ENCODE results near the gene ADAD2.

Gene ADAD2

GRCh38 chr16:84177741-84178073 lies 13.2 kb upstream of the ADAD2 start:
- peak; percentile 77 for DNase-seq

GRCh38 chr16:84178146-84178765 lies 12.7 kb upstream of the ADAD2 start:
- no peak for DNase-seq

GRCh38 chr16:84178892-84179611 lies 11.9 kb upstream of the ADAD2 start:
- no peak for DNase-seq

- no peak for DNase-seq
These were observed 11.2 kb upstream of the ADAD2 start for GRCh38 chr16:84179612-84180320.

- DNase-seq = no peak
These were observed 10.3 kb upstream of the ADAD2 start for GRCh38 chr16:84180519-84181140.

GRCh38 chr16:84181144-84181915 lies 9.6 kb upstream of the ADAD2 start:
- no peak for DNase-seq

- no peak for DNase-seq
These were observed 8.9 kb upstream of the ADAD2 start for GRCh38 chr16:84182104-84182503.

- no peak for DNase-seq
These were observed 8.0 kb upstream of the ADAD2 start for GRCh38 chr16:84182680-84183571.

- DNase-seq = no peak
These were observed 7.4 kb upstream of the ADAD2 start for GRCh38 chr16:84183572-84183875.

- DNase-seq = no peak
These were observed 6.9 kb upstream of the ADAD2 start for GRCh38 chr16:84183911-84184591.

GRCh38 chr16:84184775-84185174 lies 6.2 kb upstream of the ADAD2 start:
- no peak for DNase-seq

GRCh38 chr16:84186685-84187437 lies 4.1 kb upstream of the ADAD2 start, which contains the start of gene TAF1C:
TSS of gene TAF1C (minus strand) at chr16:84187057. CDS start at chr16:84184988, 2,069 bp downstream.
- peak; percentile 77 for DNase-seq

GRCh38 chr16:84191466-84191865 lies 509 bp downstream of the ADAD2 start:
- no peak for DNase-seq

- no peak for DNase-seq
These were observed 2.5 kb downstream of the ADAD2 start for GRCh38 chr16:84193480-84193879.

- DNase-seq = peak; percentile 2
These were observed 3.1 kb downstream of the ADAD2 start for GRCh38 chr16:84194018-84194417.

- DNase-seq = no peak
These were observed 3.7 kb downstream of the ADAD2 start for GRCh38 chr16:84194470-84195200.

- no peak for DNase-seq
These were observed 4.5 kb downstream of the ADAD2 start for GRCh38 chr16:84195201-84196093.

- no peak for DNase-seq
These were observed 5.1 kb downstream of the ADAD2 start for GRCh38 chr16:84196101-84196500.

Data from kidney glomerular epithelial cell (primary cell).